ENCODE measurements around the gene TTF1.
"Not testable (repeated sequence)": the region's sequence is repeated elsewhere in the genome, so short reads cannot be mapped to it uniquely, and the experiment has no call there.

Gene TTF1

DNA sequence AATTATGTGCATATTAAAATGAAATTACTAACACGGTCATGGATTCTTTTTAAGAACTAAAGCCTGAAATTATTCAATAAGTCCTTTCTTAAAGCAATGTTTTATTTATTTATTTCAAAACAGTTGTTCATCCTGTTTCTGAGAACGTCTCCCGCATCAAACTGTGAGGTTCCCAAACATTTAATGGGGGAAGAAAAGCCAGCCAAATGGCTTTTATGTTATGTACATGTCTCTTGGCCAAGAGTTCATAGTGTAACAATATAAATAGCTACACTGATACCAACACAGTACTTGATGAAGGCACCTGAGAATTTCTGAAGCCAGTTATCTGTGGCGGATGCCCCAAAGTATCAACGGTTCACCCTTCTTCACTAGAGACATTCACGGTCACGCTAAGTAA, 15.7 kb downstream of the TTF1 start:
- Histone ChIP-seq H3K4me1 (ENCODE audit: control insufficient read depth, insufficient read depth, low read length) (no peaks in the 10 kb centered on the region), H3K4me3 (ENCODE audit: low read length in 2 of 2) (no peak overlapping the region), H3K9ac (ENCODE audit: low read length in 2 of 2) (no peak overlapping the region), H3K9me3 (ENCODE audit: control insufficient read depth in 2 of 2, low read length in 2 of 2) (no peaks in the 10 kb centered on the region), H3K27me3 (ENCODE audit: control insufficient read depth in 1 of 2, insufficient read depth in 2 of 2, low read length in 2 of 2) (no peaks in the 10 kb centered on the region), H3K27ac (ENCODE audit: low read length) (no peak overlapping the region), H3K36me3 (ENCODE audit: control insufficient read depth in 2 of 2, insufficient read depth in 2 of 2, low read length in 2 of 2) (peaks cover 58 to 60% of the 10 kb centered on the region in 2 donors)

DNA sequence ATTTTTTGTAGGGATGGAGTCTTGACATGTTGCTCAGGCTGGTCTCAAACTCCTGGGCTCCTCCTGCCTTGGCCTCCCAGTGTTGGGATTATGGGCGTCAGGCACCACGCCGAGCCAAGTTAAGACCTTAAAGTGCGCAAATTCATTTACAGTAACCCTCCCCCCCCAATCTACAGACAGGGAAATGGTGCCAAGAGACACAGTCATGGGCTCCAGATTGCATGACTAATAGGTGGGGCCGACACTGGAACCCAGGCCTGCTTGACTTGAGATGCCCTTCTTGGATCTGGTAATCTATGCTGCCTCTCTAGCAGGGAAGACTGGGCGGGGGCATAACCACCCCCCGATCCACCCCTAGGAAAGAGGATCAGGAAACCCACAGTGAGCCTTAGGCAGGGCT, 19.5 kb downstream of the TTF1 start:
- Histone ChIP-seq H3K4me1 (ENCODE audit: control insufficient read depth, insufficient read depth, low read length) (no peaks in the 10 kb centered on the region), H3K36me3 (ENCODE audit: control insufficient read depth in 2 of 2, insufficient read depth in 2 of 2, low read length in 2 of 2) (peaks cover 67% of the 10 kb centered on the region in 2 donors), H3K27ac (ENCODE audit: low read length) (no peak overlapping the region), H3K27me3 (ENCODE audit: control insufficient read depth in 1 of 2, insufficient read depth in 2 of 2, low read length in 2 of 2) (no peaks in the 10 kb centered on the region), H3K9me3 (ENCODE audit: control insufficient read depth in 2 of 2, low read length in 2 of 2) (no peaks in the 10 kb centered on the region), H3K9ac (ENCODE audit: low read length in 2 of 2) (no peak overlapping the region), H3K4me3 (ENCODE audit: low read length in 2 of 2) (no peak overlapping the region)

DNA sequence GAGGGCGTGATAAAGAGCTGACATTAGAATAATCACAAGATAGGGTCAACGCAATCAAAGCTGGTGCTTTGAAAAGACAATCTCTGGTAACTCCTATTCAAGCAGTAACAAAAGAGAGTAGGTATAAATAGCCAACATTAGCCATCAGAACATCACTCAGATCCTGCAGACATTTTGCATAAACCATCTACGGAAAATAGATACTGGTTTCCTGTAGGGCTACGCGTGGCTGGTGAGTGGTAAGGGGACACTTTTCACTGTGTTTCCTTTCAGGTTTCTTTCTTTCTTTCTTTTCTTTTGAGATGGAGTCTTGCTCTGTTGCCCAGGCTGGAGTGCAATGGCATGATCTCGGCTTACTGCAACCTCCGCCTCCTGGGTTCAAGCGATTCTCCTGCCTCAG, 22.3 kb downstream of the TTF1 start:
- peaks cover 42 to 47% of the 10 kb centered on the region in 2 donors for H3K36me3 ChIP-seq (ENCODE audit: control insufficient read depth in 2 of 2, insufficient read depth in 2 of 2, low read length in 2 of 2)

DNA sequence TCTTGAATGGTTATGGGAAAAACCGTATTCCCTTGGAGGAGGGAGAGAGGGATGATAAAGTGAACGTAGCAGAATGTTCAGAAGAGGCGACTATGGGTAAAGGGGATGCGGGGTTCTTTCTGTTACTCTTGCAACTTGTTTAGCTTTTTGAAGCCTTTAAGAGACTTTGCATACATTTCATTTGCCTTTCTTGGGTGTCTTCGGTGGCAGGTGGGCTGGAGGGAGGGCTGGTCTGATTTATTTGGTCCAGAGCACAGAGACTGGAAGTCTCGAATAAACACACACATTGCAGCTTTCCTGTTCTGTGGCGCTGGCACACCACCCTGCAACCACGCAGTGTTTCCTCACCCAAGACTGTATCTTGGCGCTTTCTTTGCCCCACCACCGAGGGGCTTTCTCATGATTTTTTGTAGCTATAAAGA, 23.2 kb downstream of the TTF1 start:
- no peaks in the 10 kb centered on the region for H3K4me1 ChIP-seq (ENCODE audit: control insufficient read depth, insufficient read depth, low read length)
- H3K36me3 ChIP-seq (ENCODE audit: control insufficient read depth in 2 of 2, insufficient read depth in 2 of 2, low read length in 2 of 2) = peaks cover 43 to 49% of the 10 kb centered on the region in 2 donors
- H3K4me3 ChIP-seq (ENCODE audit: low read length in 2 of 2) = no peak overlapping the region
- no peaks in the 10 kb centered on the region for H3K27me3 ChIP-seq (ENCODE audit: control insufficient read depth in 1 of 2, insufficient read depth in 2 of 2, low read length in 2 of 2)
- H3K9me3 ChIP-seq (ENCODE audit: control insufficient read depth in 2 of 2, low read length in 2 of 2) = no peaks in the 10 kb centered on the region
- no peak overlapping the region for H3K9ac ChIP-seq (ENCODE audit: low read length in 2 of 2)
- no peak overlapping the region for H3K27ac ChIP-seq (ENCODE audit: low read length)

More for the DNA sequence above, 22.3 kb downstream of the TTF1 start:
- Histone ChIP-seq H3K9ac (ENCODE audit: low read length in 2 of 2) (no peak overlapping the region), H3K27me3 (ENCODE audit: control insufficient read depth in 1 of 2, insufficient read depth in 2 of 2, low read length in 2 of 2) (no peaks in the 10 kb centered on the region), H3K27ac (ENCODE audit: low read length) (no peak overlapping the region), H3K4me3 (ENCODE audit: low read length in 2 of 2) (no peak overlapping the region), H3K4me1 (ENCODE audit: control insufficient read depth, insufficient read depth, low read length) (no peaks in the 10 kb centered on the region), H3K9me3 (ENCODE audit: control insufficient read depth in 2 of 2, low read length in 2 of 2) (no peaks in the 10 kb centered on the region)

DNA sequence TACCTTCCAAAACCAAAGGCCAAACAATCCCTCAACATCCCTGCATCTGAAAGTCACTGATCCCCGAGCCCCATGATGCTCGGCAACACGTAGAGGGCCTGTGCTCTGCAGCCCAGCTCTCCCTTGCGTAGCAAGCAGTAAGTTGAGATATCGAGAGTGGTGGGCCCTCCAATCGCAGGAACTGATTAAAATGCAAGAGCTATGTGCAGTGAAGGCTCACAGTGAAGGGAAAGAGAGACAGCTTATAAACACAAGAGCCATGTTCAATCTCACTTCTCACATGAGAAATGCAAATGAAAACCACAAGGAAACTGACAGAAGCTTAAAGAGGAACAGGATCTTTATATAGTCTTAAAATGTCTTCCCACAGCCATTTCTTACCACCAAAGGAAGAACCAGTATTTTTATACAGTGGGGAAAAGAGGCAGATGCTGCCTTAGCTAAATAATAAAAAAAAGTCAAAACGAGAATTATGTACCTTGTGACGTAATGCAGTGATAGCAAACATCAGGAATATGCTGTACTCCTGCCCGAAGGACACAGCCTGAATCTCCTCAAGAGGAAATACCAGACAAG, 24.6 kb downstream of the TTF1 start:
- no peaks in the 10 kb centered on the region for H3K27me3 ChIP-seq (ENCODE audit: control insufficient read depth in 1 of 2, insufficient read depth in 2 of 2, low read length in 2 of 2)
- H3K4me1 ChIP-seq (ENCODE audit: control insufficient read depth, insufficient read depth, low read length) = no peaks in the 10 kb centered on the region
- no peak overlapping the region for H3K27ac ChIP-seq (ENCODE audit: low read length)
- H3K36me3 ChIP-seq (ENCODE audit: control insufficient read depth in 2 of 2, insufficient read depth in 2 of 2, low read length in 2 of 2) = peaks cover 47 to 51% of the 10 kb centered on the region in 2 donors
- H3K4me3 ChIP-seq (ENCODE audit: low read length in 2 of 2) = no peak overlapping the region
- H3K9ac ChIP-seq (ENCODE audit: low read length in 2 of 2) = no peak overlapping the region
- H3K9me3 ChIP-seq (ENCODE audit: control insufficient read depth in 2 of 2, low read length in 2 of 2) = no peaks in the 10 kb centered on the region

DNA sequence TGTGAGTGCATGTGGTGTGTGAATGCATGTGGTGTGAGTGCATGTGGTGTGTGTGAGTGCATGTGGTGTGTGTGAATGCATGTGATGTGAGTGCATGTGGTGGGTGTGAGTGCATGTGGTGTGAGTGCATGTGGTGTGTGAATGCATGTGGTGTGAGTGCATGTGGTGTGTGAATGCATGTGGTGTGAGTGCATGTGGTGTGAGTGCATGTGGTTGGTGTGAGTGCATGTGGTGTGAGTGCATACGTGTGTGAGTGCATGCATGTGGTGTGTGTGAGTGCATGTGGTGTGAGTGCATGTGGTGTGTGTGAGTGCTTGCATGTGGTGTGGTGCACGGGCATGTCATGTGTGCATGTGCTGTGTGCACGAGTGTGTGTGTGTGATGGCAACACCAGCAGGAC, 28.2 kb downstream of the TTF1 start:
- H3K36me3 ChIP-seq (ENCODE audit: control insufficient read depth in 2 of 2, insufficient read depth in 2 of 2, low read length in 2 of 2) = peaks cover 30 to 33% of the 10 kb centered on the region in 2 donors
- not testable (repeated sequence) for H3K4me1 ChIP-seq (ENCODE audit: control insufficient read depth, insufficient read depth, low read length); H3K9ac ChIP-seq (ENCODE audit: low read length in 2 of 2); H3K9me3 ChIP-seq (ENCODE audit: control insufficient read depth in 2 of 2, low read length in 2 of 2); H3K27ac ChIP-seq (ENCODE audit: low read length); H3K4me3 ChIP-seq (ENCODE audit: low read length in 2 of 2); H3K27me3 ChIP-seq (ENCODE audit: control insufficient read depth in 1 of 2, insufficient read depth in 2 of 2, low read length in 2 of 2)

DNA sequence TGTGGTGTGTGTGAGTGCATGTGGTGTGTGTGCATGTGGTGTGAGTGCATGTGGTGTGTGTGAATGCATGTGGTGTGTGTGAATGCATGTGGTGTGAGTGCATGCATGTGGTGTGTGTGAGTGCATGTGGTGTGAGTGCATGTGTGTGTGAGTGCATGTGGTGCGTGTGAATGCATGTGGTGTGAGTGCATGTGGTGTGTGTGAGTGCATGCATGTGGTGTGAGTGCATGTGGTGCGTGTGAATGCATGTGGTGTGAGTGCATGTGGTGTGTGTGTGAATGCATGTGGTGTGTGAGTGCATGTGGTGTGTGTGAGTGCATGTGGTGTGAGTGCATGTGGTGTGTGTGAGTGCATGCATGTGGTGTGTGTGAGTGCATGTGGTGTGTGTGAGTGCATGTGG, 28.9 kb downstream of the TTF1 start:
- not testable (repeated sequence) for H3K4me1 ChIP-seq (ENCODE audit: control insufficient read depth, insufficient read depth, low read length); H3K27ac ChIP-seq (ENCODE audit: low read length); H3K4me3 ChIP-seq (ENCODE audit: low read length in 2 of 2); H3K9ac ChIP-seq (ENCODE audit: low read length in 2 of 2); H3K27me3 ChIP-seq (ENCODE audit: control insufficient read depth in 1 of 2, insufficient read depth in 2 of 2, low read length in 2 of 2); H3K9me3 ChIP-seq (ENCODE audit: control insufficient read depth in 2 of 2, low read length in 2 of 2)
- H3K36me3 ChIP-seq (ENCODE audit: control insufficient read depth in 2 of 2, insufficient read depth in 2 of 2, low read length in 2 of 2) = peaks cover 27 to 31% of the 10 kb centered on the region in 2 donors

DNA sequence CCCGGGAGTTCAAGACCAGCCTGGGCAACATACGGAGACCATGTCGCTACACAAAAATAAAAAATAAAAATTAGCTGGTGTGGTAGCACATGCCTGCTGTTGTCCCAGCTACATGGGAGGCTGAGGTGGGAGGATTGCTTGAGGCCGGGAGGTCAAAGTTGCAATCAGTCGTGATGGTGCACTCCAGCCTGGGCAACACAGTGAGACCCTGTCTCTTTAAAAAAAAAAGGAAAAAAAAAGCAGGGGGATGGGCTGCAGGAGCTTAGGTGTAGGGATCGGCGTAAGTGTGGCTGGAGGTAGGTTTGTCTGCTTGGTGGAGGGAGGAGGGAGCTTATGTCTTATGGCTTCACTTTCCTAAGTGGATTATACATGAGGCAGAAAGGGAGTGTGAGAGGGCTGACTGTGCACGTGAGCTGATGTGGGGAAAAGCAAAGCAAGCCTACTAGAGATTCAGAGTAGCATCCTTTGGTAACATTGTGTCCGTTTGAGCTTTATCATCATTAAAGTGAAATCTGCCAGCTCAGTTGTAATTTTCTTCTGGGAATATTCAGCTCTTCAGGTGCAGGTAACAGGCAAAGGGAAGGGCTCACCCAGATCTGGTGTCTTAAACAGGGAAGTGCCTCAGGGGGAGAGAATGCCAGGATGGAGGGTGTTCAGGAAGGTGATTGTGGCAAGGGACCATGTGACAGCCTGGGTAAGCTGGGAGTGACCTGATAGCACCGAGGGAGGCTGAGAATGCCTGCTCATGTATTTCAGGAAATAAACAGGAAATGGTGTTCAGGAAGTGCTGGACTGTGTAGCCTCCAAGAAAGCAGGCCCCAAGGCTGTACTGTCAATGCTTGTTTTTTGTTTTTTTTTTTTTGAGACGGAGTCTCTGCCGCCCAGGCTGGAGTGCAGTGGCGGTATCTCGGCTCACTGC, 34.2 kb downstream of the TTF1 start:
- Histone ChIP-seq H3K36me3 (ENCODE audit: control insufficient read depth in 2 of 2, insufficient read depth in 2 of 2, low read length in 2 of 2) (peaks cover 13 to 15% of the 10 kb centered on the region in 2 donors), H3K9me3 (ENCODE audit: control insufficient read depth in 2 of 2, low read length in 2 of 2) (no peaks in the 10 kb centered on the region), H3K27ac (ENCODE audit: low read length) (no peak overlapping the region), H3K4me3 (ENCODE audit: low read length in 2 of 2) (no peak overlapping the region), H3K9ac (ENCODE audit: low read length in 2 of 2) (no peak overlapping the region), H3K4me1 (ENCODE audit: control insufficient read depth, insufficient read depth, low read length) (no peaks in the 10 kb centered on the region), H3K27me3 (ENCODE audit: control insufficient read depth in 1 of 2, insufficient read depth in 2 of 2, low read length in 2 of 2) (no peaks in the 10 kb centered on the region)

DNA sequence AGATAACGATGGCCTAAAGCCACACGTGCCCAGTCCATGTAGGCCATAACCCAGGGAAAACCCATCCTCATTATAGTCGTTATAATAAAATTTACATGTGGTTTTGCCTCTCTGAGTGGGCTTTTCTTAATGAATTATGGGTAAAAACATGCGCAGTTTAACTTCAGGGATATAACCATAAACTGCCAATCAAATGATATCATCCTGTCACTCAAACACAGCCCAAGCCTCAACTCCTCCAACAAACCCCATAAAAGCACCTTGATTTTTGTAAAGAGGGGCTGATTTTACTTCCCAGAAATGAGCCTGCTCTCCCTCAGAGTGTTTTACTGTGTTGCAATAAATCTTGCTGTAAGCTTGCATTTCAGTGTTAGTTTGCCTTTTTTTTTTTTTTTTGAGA, 36.0 kb downstream of the TTF1 start:
- no peak overlapping the region for H3K4me3 ChIP-seq (ENCODE audit: low read length in 2 of 2)
- no peak overlapping the region for H3K9ac ChIP-seq (ENCODE audit: low read length in 2 of 2)
- H3K4me1 ChIP-seq (ENCODE audit: control insufficient read depth, insufficient read depth, low read length) = no peaks in the 10 kb centered on the region
- no peaks in the 10 kb centered on the region for H3K9me3 ChIP-seq (ENCODE audit: control insufficient read depth in 2 of 2, low read length in 2 of 2)
- H3K27me3 ChIP-seq (ENCODE audit: control insufficient read depth in 1 of 2, insufficient read depth in 2 of 2, low read length in 2 of 2) = no peaks in the 10 kb centered on the region
- H3K27ac ChIP-seq (ENCODE audit: low read length) = no peak overlapping the region
- peaks cover 0 to 3% of the 10 kb centered on the region in 2 donors for H3K36me3 ChIP-seq (ENCODE audit: control insufficient read depth in 2 of 2, insufficient read depth in 2 of 2, low read length in 2 of 2)

DNA sequence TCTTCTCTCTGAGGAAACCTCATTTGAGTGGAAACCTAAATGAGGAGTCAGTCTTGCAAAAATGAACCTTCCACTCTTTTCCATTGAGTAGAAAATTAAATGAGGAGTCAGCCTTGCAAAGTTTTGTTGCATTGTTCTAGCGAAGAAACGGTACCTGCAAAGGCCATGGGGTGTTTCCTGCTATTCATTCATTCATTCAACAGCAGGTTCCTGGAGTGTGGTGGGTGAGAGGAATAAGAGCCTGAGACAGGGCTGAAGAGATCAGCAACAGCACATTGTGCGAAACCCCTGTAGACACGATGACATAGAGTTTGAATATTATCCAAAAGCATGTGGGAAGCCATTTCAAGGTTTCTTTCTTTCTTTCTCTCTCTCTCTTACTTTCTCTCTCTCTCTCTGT, 37.2 kb downstream of the TTF1 start:
- no peaks in the 10 kb centered on the region for H3K36me3 ChIP-seq (ENCODE audit: control insufficient read depth in 2 of 2, insufficient read depth in 2 of 2, low read length in 2 of 2)
- no peaks in the 10 kb centered on the region for H3K27me3 ChIP-seq (ENCODE audit: control insufficient read depth in 1 of 2, insufficient read depth in 2 of 2, low read length in 2 of 2)
- H3K9me3 ChIP-seq (ENCODE audit: control insufficient read depth in 2 of 2, low read length in 2 of 2) = no peaks in the 10 kb centered on the region
- H3K4me3 ChIP-seq (ENCODE audit: low read length in 2 of 2) = no peak overlapping the region
- no peak overlapping the region for H3K9ac ChIP-seq (ENCODE audit: low read length in 2 of 2)
- no peaks in the 10 kb centered on the region for H3K4me1 ChIP-seq (ENCODE audit: control insufficient read depth, insufficient read depth, low read length)
- H3K27ac ChIP-seq (ENCODE audit: low read length) = no peak overlapping the region

Measured in stomach smooth muscle (tissue), 2 donors.